HCT116 (cell line): Measurements from ENCODE around the gene NUDT4. TPM values are rescaled to one million over a fixed set of nuclear protein-coding genes. Genes with fewer than 3 reads are reported as not detected.

Source experiments
- ATAC-seq: fragments of 200-7000 bp; cut with Tn5 transposase; 2 replicates; pipeline ENCODE4 v1.9.1; 2020; ENCODE audit warnings: mild to moderate bottlenecking, moderate library complexity
- BruUV-seq: library from RNA; stranded (reverse); fragments of 400-500 nt; replicated peaks from 2 replicates; lab custom pipeline; 2021; lab: Mats Ljungman, UMichigan
- CTCF ChIA-PET: fragments of 300-600 bp; sonication (Branson Sonifier 250); formaldehyde crosslinking; loops from one replicate; lab custom pipeline; 2021; ENCODE audit warnings: antibody characterized with exemption; lab: Charles Lee
- POLR2A ChIA-PET: fragments of 300-600, 350-600 bp; sonication (Branson Sonifier 250); formaldehyde crosslinking; loops from one replicate; lab custom pipeline; 2021; ENCODE audit warnings: antibody characterized with exemption; lab: Charles Lee
- RAD21 ChIA-PET, 2 experiments: fragments of 300-600 bp; sonication (Branson Sonifier 250); formaldehyde crosslinking; loops; one replicate each; lab custom pipeline; 2023; ENCODE audit warnings: low total read pairs in 2 of 2; ENCODE audit not compliant: uncharacterized antibody in 2 of 2, unreplicated experiment in 2 of 2, low non-redundant PET in 1 of 2; lab: Charles Lee
- DNase-seq: peaks from one replicate; pipeline ENCODE4 v3.0.0-alpha.2; 2010; ENCODE audit warnings: low read depth, low spot score
- H2AFZ ChIP-seq: fragments of 200-600 bp; shearing (Covaris generic), sonication (generic); 2 replicates; pipeline ENCODE4 v1.6.1; 2017; ENCODE audit warnings: low read depth, mixed run types, mixed read lengths, antibody characterized with exemption, low read length; ENCODE audit not compliant: poor library complexity, severe bottlenecking
- H3K27ac ChIP-seq: 2 replicates; pipeline ENCODE4 v1.5.1; 2012; ENCODE audit warnings: low read depth, low read length
- H3K27me3 ChIP-seq: fragments of 200-600 bp; sonication (generic); 2 replicates; pipeline ENCODE4 v1.6.1; 2016; ENCODE audit warnings: mixed run types, low read length, mixed read lengths; ENCODE audit not compliant: insufficient read depth
- H3K36me3 ChIP-seq, 2 experiments: fragments of 200-500 bp in 1 of 2; fragments of 200-600 bp in 1 of 2; sonication (Bioruptor generic) in 1 of 2; sonication (generic) in 1 of 2; 2 replicates each; pipeline versions ENCODE4 v1.5.1 to v1.6.1; 2014 to 2016; ENCODE audit warnings: low read length in 2 of 2, inconsistent platforms in 1 of 2, mixed read lengths in 1 of 2, mixed run types in 1 of 2; ENCODE audit not compliant: insufficient read depth in 2 of 2, control insufficient read depth in 1 of 2
- H3K4me1 ChIP-seq, 2 experiments: fragments of 200-600 bp in 1 of 2; sonication (generic) in 1 of 2; 2 replicates each; pipeline versions ENCODE4 v1.5.1 to v1.6.1; 2012 to 2017; ENCODE audit warnings: low read length in 2 of 2, inconsistent platforms in 1 of 2, mild to moderate bottlenecking in 1 of 2, mixed read lengths in 1 of 2, mixed run types in 1 of 2, moderate library complexity in 1 of 2; ENCODE audit not compliant: insufficient read depth in 2 of 2, control insufficient read depth in 1 of 2
- H3K4me2 ChIP-seq: fragments of 200-600 bp; sonication (generic); 2 replicates; pipeline ENCODE4 v1.6.1; 2017; ENCODE audit warnings: mixed run types, low read length, mixed read lengths
- H3K4me3 ChIP-seq, 2 experiments: fragments of 200-600 bp in 1 of 2; sonication (generic) in 1 of 2; replicated peaks in 1 of 2; 2 replicates each; pipeline ENCODE4 v1.5.1; 2011 to 2016; ENCODE audit warnings: low read length in 2 of 2, control low read depth in 1 of 2, low read depth in 1 of 2, mild to moderate bottlenecking in 1 of 2, mixed read lengths in 1 of 2, mixed run types in 1 of 2
- H3K79me2 ChIP-seq: fragments of 200-600 bp; sonication (generic); 2 replicates; pipeline ENCODE4 v1.6.1; 2017; ENCODE audit warnings: mild to moderate bottlenecking, mixed run types, low read length, moderate library complexity, mixed read lengths; ENCODE audit not compliant: insufficient read depth
- H3K9ac ChIP-seq: fragments of 200-600 bp; sonication (generic); 2 replicates; pipeline ENCODE4 v1.6.1; 2016; ENCODE audit warnings: low read length, mixed read lengths
- H3K9me2 ChIP-seq: fragments of 200-600 bp; sonication (generic), shearing (Covaris generic); 2 replicates; pipeline ENCODE4 v1.6.1; 2017; ENCODE audit warnings: mixed run types, mild to moderate bottlenecking, moderate library complexity; ENCODE audit not compliant: insufficient read depth
- H3K9me3 ChIP-seq, 2 experiments: fragments of 200-500 bp in 1 of 2; fragments of 200-600 bp in 1 of 2; sonication (Bioruptor generic) in 1 of 2; sonication (generic) in 1 of 2; 2 replicates each; pipeline ENCODE4 v1.6.1; 2014 to 2017; ENCODE audit warnings: low read length in 2 of 2, mixed read lengths in 2 of 2, inconsistent platforms in 1 of 2, low read depth in 1 of 2, mild to moderate bottlenecking in 1 of 2, mixed run types in 1 of 2, moderate library complexity in 1 of 2; ENCODE audit not compliant: control insufficient read depth in 1 of 2, insufficient read depth in 1 of 2
- H4K20me1 ChIP-seq: fragments of 200-600 bp; sonication (generic), shearing (Covaris generic); 2 replicates; pipeline ENCODE4 v1.6.1; 2017; ENCODE audit warnings: mixed run types, mild to moderate bottlenecking, moderate library complexity; ENCODE audit not compliant: insufficient read depth
- CTCF ChIP-seq, 3 experiments: fragments of 200-600 bp in 1 of 3; sonication (generic) in 1 of 3; IDR thresholded peaks in 2 of 3; conservative IDR thresholded peaks in 1 of 3; 2 replicates each; pipeline ENCODE4 v1.5.1; 2012 to 2017; ENCODE audit warnings: low read depth in 2 of 3, low read length in 2 of 3, antibody characterized with exemption in 1 of 3, borderline replicate concordance in 1 of 3, control low read depth in 1 of 3, mild to moderate bottlenecking in 1 of 3, mixed read lengths in 1 of 3, mixed run types in 1 of 3, moderate library complexity in 1 of 3; ENCODE audit not compliant: insufficient read depth in 1 of 3
- EZH2phosphoT487 ChIP-seq: fragments of 200-600 bp; IDR thresholded peaks from 2 replicates; pipeline ENCODE4 v1.6.1; 2018; ENCODE audit warnings: antibody characterized with exemption, borderline replicate concordance
- RAD21 ChIP-seq: IDR thresholded peaks from 2 replicates; pipeline ENCODE4 v1.6.1; 2012; ENCODE audit warnings: low read depth, mild to moderate bottlenecking
- SIN3A ChIP-seq: IDR thresholded peaks from 2 replicates; pipeline ENCODE4 v1.6.1; 2012; ENCODE audit warnings: low read depth
- SRF ChIP-seq: IDR thresholded peaks from 2 replicates; pipeline ENCODE4 v1.6.1; 2012; ENCODE audit warnings: low read depth
- ZFX ChIP-seq: fragments of 450-650 bp; IDR thresholded peaks from 2 replicates; pipeline ENCODE4 v1.6.1; 2017
- intact Hi-C: fragments of 100-400 bp; cut with micrococcal nuclease; formaldehyde crosslinking; loops from 2 replicates; pipeline ENCODE4 v1.10.0; 2022
- total RNA-seq: library from RNA; stranded (reverse); gene quantifications from one replicate; pipeline ENCODE4 v1.2.1, GENCODE V29; 2021; ENCODE audit not compliant: unreplicated experiment
- TF ChIP-seq, protein P1 (sequence below): IDR thresholded peaks from 2 replicates; pipeline ENCODE4 v1.6.1; 2012; ENCODE audit warnings: low read depth

NUDT4 gene
- total RNA-seq, 1 experiment from 2014 or later: 41.2 TPM

DNA sequence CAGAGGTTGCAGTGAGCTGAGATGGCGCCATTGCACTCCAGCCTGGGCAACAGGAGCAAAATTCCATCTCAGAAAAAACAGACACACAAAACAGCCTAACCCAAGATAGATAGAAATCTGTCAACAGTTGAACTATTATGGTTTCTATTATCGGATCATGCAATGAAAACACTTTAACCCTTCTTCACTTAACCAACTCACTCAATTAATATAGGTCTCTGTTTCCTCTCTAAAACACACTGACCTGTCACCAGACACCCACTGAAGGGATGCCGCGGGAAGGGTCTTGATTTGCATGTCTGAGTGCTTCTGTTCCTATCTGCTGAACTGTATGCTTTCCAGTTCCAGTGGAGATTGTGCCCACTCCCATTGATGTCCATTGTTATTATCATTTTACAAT is 38.0 kb upstream of the NUDT4 start:
- H4K20me1 ChIP-seq: no peaks in the 10 kb centered on the region
- no peak overlapping the region for H3K27ac ChIP-seq
- H3K4me2 ChIP-seq: no peak overlapping the region
- no peak for TF ChIP-seq ZFX
- TF ChIP-seq, protein P1, sequence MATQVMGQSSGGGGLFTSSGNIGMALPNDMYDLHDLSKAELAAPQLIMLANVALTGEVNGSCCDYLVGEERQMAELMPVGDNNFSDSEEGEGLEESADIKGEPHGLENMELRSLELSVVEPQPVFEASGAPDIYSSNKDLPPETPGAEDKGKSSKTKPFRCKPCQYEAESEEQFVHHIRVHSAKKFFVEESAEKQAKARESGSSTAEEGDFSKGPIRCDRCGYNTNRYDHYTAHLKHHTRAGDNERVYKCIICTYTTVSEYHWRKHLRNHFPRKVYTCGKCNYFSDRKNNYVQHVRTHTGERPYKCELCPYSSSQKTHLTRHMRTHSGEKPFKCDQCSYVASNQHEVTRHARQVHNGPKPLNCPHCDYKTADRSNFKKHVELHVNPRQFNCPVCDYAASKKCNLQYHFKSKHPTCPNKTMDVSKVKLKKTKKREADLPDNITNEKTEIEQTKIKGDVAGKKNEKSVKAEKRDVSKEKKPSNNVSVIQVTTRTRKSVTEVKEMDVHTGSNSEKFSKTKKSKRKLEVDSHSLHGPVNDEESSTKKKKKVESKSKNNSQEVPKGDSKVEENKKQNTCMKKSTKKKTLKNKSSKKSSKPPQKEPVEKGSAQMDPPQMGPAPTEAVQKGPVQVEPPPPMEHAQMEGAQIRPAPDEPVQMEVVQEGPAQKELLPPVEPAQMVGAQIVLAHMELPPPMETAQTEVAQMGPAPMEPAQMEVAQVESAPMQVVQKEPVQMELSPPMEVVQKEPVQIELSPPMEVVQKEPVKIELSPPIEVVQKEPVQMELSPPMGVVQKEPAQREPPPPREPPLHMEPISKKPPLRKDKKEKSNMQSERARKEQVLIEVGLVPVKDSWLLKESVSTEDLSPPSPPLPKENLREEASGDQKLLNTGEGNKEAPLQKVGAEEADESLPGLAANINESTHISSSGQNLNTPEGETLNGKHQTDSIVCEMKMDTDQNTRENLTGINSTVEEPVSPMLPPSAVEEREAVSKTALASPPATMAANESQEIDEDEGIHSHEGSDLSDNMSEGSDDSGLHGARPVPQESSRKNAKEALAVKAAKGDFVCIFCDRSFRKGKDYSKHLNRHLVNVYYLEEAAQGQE: no peak
- TF ChIP-seq SIN3A: no peak
- no peak for TF ChIP-seq RAD21
- no peak overlapping the region for H3K9ac ChIP-seq
- BruUV-seq: no TSS peak
- H3K79me2 ChIP-seq: no peaks in the 10 kb centered on the region
- no peaks in the 10 kb centered on the region for H3K9me3 ChIP-seq
- POLR2A ChIA-PET: no interaction called here
- no peaks in the 10 kb centered on the region; a peak in 1 of 4 replicates for H3K4me1 ChIP-seq
- no peak for DNase-seq
- RAD21 ChIA-PET: no interaction called here
- CTCF ChIA-PET: no interaction called here
- H3K27me3 ChIP-seq: no peaks in the 10 kb centered on the region
- H3K9me2 ChIP-seq: no peaks in the 10 kb centered on the region
- no peak overlapping the region for H3K4me3 ChIP-seq
- no peak for ATAC-seq
- intact Hi-C loops: no loop called here
- no peak overlapping the region for H2AFZ ChIP-seq
- no peaks in the 10 kb centered on the region for H3K36me3 ChIP-seq

GRCh38 chr12:93341409-93342049 is 36.2 kb upstream of the NUDT4 start:
- Histone ChIP-seq H2AFZ (no peak overlapping the region), H3K79me2 (no peaks in the 10 kb centered on the region), H3K9me3 (no peaks in the 10 kb centered on the region), H4K20me1 (no peaks in the 10 kb centered on the region), H3K27ac (no peak overlapping the region), H3K4me3 (no peak overlapping the region), H3K27me3 (no peaks in the 10 kb centered on the region), H3K9ac (no peak overlapping the region), H3K4me1 (no peaks in the 10 kb centered on the region; a peak in 1 of 4 replicates), H3K9me2 (no peaks in the 10 kb centered on the region)
- ChIA-PET RAD21 (no interaction called here), CTCF (no interaction called here), POLR2A (no interaction called here)
- intact Hi-C loops: no loop called here
- no TSS peak for BruUV-seq
- no peak for DNase-seq
- no peak for ATAC-seq
- TF ChIP-seq ZFX: no peak
- TF ChIP-seq CTCF (IDR thresholded peaks at IDR 0.05 in 2 of 3, conservative IDR thresholded peaks at IDR 0.05 in 1 of 3; ENCODE audit: borderline replicate concordance in 1 of 3, insufficient read depth in 1 of 3, low read depth in 2 of 3, low read length in 2 of 3): no peak
- TF ChIP-seq SRF: no peak
- no peak for TF ChIP-seq EZH2phosphoT487
- TF ChIP-seq, protein P1: no peak
- TF ChIP-seq, all 23 proteins: peak for 0
- Histone ChIP-seq H3K36me3 (no peaks in the 10 kb centered on the region), H3K4me2 (no peak overlapping the region)
